Measurements from ENCODE around the gene SRSF6.
"Not testable (repeated sequence)": the region's sequence is repeated elsewhere in the genome, so short reads cannot be mapped to it uniquely, and the experiment has no call there.

The SRSF6 gene

DNA sequence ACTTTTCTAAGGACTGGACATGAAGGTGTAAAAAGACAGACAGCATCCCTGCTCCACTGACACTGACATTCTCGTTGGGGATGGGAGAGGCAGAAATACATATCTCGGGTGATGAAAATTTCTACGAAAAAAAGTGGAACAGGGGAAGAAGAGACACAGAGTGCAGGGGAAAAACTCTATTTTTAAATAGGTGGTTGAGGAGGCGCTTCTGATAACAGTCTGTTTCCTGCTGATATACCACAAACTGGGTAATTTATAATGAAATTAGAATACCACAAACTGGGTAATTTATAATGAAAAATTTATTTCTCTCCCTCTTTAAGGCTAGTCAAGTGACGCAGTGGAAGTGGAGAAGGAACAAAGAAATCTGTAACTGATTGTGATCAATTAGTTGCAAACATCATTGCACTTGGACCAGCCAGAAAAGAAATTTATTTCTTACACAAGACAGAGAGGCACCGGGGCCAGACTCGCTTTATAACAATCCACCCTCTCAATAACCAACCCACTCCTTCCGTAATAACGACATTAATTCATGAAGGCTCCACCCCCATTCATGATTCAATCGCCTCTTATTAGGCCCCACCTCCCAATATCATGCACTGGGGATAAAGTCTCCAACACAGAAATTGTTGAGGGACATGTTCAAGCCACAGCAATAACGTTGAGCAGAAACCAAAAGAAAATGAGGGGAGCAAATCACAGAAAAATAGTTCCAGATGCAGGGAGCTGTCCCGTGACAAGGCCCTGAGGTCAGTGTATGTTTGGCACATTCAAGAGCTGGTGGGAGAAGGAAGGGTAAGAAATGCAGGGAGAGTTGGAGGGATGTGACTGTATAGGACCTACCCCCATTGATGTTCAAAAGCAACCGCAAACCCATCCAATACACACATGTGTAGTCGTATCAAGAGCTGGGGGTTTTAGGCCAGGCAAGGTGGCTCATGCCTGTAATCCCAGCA is 6.6 kb upstream of the SRSF6 start:
- no peak for DNase-seq

DNA sequence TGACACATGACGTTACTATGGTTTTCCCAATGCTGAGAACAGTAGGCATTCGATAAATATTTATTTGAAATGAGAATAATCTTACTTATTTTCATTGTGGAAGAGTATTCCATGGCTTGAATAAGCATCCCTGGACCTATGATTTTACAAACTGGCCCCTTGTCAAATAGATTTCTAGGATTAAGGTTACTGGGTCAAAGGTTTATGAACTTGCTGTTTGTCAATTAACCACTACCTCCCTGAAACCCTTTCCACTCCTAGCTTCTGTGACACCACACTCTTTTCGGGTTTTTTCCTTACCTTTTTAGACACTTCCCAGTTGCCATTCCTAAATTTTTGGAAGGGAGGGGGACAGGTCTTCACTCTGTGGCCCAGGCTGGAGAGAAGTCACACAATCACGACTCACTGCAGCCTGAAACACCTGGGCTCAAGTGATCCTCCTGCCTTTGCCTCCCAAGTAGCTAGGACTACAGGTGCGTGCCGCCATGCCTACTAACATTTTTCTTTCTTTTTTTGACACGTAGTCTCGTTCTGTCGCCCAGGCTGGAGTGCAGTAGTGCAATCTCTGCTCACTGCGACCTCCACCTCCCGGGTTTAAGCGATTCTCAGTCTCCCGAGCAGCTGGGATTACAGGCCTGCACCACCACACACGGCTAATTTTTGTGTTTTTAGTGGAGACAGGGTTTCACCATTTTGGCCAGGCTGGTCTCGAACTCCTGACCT is 5.1 kb upstream of the SRSF6 start:
- no peak for DNase-seq

DNA sequence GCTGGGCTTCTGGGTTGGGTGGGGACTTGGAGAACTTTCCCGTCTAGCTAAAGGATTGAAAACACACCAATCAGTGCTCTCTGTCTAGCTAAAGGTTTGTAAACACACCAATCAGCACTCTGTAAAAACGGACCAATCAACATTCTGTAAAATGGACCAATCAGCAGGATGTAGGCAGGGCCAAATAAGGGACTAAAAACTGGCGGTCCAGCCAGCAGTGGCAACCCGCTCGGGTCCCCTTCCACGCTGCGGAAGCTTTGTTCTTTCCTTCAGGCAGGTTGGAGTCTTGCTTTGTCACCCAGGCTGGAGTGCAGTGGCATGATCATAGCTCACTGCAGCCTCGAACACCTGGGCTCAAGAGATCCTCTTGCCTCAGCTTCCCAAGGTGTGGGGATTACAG is 1.4 kb upstream of the SRSF6 start:
- DNase-seq = not testable (repeated sequence)

DNA sequence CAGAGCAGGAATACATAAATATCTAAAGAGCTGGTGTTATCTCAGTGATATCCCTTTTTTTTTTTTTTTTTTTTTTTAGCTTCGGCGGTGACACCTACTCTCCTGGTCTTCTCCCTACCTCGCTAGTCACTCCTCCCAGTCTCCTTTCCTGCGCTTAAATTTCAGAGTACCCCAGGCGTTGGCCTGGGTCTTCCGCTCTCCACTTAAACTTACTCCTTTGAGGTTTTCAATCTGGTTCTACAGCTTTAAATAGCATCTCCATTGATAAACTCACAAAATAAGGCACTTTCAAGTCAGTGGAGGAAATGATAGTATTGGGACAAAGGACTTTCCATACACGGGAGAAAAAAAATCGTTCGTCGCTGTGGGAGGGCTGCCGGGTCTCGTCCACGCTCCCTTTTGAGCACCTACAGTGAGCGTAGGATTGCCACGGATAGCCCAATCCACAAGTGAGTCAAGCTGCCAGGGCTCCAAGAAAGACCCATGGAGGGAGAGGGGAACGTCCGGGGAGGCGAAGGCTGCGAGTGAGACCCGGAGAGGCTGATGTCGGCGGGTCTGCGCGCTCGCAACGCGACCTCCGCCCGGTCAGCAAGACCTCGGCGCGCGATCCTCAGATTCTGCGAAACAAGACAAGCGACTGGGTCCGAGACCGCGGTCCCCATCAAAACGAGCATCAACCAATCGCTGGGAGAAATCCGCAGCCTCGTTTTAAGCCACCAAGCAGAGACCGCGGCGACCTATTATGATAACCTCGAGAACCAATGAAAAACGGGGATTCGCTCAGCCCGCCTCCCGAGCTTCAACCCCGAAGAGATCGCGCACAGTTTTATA is 672 bp upstream of the SRSF6 start:
- peak; percentile 75 for DNase-seq

DNA sequence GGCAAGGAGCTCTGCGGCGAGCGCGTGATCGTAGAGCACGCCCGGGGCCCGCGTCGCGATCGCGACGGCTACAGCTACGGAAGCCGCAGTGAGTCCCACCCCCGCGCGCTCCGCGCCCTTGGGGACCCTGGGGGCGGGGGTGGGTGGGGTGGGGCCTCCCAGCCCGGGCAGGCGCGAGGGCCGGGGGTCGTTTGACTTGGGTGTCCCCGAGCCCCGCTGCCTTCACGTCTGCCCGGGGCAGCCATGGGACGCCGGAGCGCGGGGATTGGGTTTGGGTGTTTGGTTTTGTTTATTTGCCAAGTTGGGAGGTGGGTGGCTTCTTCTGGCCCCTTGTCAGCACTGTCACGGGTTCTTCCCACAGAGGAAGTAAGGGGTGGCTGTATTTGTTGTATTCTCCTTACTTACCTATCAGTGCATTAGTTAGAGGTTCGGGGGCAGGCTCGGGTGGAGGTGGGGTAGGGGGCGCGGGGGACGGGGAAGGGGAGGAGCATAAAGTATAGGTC is 777 bp downstream of the SRSF6 start:
- peak; percentile 10 for DNase-seq

DNA sequence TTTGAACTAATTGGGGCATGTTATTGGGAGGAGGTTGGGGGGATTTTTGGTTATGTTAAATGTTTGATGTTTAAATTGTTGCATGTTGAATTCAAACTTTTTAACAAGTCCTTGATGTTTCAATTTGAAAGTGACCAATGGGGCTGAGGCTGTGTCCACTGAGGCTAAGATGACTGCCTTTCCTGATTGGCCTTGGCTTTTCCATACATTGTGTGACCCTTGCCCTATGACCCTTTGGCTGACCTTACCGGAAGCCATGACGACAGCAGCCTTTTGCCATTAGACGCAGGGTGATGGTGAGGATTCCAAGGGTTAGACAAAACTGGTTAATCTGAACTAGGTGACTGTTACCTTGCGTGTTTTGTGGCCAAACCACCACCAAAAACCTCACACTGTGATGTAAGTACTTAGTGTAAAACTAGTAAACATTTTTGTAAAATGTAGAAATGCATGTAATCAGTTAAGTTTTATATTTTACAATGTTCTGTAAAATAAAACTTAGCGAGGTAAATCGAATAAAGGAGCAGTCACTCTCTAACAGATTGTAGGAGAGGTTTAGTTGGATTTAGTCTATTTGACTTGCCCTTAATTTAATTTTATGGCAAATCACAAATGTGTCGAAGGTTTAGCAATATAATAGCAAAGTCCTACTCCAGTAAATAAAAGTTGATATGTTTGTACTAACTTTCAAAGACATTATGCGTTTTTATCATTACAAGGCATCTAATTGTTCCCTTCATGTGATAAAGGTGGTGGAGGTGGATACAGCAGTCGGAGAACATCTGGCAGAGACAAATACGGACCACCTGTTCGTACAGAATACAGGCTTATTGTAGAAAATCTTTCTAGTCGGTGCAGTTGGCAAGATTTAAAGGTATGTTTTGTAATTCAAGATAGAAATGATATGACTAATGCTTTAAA is 1.6 kb downstream of the SRSF6 start:
- no peak for DNase-seq

DNA sequence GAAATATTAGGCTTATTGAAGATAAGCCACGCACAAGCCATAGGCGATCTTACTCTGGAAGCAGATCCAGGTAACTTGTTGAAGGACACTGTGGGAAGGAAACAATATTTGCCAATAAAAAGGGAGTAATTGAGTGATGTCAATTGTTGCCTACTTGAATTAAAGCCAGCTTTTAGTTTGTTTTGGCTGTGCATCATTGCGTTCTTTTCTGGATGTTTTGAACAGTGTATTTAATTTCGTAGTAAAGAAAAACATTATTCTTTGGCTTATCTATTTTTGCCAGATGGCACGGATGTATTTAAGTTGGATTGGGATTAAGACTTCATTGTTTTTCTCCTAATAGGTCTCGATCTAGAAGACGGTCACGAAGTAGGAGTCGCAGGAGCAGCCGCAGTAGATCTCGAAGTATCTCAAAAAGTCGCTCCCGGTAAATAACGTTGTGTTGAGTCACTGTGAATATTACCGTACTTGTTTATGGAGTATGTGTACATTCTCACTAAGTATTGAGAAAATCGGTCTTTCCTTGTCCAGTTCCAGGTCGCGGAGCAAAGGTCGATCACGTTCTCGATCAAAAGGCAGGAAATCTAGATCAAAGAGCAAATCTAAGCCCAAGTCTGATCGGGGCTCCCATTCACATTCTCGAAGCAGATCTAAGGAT is 2.6 kb downstream of the SRSF6 start:
- DNase-seq = no peak

DNA sequence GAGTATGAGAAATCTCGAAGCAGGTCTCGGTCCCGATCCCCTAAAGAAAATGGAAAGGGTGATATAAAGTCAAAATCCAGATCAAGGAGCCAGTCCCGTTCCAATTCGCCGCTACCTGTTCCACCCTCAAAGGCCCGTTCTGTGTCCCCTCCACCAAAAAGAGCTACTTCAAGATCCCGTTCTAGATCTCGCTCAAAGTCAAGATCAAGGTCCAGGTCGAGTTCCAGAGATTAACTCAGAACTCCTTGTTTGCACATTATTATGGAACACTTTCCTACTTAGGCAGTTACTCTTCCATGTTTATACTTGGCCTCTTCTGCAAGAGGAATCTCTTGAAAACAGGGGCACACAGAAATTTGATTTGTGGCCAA is 3.1 kb downstream of the SRSF6 start:
- no peak for DNase-seq

DNA sequence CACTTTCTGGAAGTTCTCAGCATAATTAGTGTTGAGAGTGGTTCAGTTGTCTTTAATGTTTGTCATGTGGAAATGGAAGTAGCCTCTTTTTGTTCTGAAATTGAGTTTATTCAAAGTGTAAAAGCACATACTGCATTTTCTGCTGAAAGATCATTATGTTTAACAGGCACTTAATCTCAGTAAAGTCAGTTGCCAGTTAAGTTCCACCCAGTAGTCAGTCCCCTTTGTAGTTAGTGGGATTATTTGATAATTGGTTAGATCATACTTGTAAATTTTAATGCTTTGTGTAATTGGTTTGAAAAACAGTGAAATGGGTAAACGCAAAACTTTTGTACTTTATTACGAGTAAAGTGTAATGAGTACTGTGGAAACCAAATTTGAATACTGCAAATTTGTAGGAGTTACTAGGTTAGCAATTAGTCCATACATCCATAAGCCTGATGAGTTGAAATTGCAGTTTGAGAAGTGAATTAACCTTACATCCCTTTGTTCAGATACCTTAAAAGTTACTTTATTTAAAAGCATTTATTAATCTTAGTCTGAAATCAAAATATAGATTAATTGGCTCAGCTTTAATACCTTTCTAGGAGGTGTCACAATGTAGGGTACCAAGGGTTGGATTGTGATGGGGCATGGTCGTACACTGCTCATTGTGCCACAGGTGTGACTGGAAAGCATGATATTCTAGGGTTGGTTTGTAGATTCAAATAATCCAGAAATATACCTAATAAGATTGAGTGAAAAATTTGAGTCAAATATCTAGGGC is 4.4 kb downstream of the SRSF6 start:
- DNase-seq = no peak

DNA sequence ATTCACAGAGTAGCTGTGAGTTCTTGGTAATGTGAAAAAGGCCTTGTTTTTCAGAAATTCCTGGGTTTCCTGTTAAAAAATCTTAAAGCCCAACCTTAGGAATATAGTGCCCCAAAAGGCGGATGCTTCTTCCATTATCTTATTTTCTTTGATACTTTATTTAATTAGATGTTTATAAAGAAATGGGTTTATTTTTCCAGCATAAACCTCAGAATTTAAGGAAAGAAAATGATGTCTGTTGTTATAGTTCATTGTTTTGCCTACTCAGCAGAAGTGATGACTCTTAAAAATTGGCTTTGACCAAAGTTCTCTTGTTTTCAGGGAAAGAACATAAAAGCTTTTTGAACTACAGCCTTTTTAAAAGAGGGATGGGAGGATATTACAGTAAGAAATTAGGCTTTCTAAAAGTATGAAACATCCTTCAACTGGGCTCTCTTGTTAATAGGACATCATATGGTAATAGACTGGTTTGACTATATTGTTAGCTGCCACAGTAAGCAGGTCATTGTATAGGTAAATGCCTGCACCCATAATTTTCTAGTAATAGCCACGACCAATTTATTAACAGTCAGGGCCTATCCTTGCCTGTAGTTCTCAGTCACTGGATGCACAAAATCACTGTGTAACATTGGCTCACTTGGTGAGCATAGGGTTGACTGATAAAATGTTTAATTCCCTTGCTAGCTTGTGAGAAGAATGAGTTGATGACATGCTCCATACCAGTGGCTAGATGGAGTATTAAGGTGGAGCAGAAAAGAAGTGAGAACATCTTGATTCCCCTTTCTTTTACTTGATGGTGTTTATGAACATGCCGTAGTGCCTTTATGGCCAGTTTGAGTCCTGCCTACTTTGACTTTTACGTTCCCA is 5.2 kb downstream of the SRSF6 start:
- DNase-seq = no peak

DNA sequence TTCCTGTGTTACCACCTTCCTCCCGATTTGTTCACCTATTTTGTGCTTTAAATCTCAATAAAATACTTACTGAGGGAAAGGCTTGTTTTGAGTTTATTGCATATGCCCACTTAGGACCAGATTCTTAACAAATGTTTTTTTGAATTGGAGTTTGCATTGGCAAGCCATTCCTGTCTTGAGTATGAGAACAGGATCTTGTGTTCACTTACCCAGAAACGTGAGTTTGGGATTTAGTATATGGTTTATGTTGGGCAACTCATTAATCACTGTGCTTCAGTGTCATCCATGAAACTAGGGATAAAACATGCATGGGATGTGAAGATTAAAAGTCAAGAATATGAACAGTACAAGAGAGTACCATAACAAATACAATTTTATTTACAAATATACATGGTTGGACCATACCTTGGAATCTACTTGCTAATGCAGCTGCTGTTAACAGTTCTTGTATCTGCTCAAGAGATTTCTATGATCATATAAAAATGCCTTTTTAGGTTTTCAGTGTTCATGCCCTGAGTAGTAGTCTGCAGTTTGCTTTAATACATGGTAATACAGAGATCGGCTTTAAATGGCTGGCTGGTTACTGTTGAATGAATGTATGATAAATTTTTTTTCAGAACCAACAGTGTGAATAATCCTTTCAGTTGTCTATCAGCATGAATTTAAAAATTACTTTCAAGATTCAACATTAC is 6.0 kb downstream of the SRSF6 start:
- DNase-seq = no peak

DNA sequence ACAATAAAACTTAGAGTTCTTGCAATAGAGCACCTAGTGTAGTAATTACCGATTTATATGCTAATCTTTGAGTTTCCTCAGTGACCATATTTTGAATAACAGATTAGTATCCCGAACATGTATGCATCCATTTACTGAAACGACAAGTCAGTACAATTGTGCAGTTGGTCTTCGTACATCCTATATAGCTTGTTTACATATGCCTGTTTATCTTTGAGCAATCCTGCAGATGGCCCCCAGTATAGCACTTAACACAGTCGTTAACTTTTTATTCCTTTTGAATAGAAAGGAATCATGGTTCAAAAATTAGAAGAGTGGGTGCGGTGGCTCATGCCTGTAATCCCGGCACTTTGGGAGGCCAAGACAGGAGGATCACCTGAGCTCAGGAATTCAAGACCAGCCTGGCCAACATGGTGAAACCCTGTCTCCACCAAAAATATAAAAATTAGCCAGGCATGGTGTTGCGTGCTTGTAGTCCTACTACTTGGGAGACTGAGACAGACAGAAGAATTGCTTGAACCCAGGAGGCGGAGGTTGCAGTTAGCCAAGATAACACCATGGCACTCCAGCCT is 6.6 kb downstream of the SRSF6 start:
- no peak for DNase-seq

DNA sequence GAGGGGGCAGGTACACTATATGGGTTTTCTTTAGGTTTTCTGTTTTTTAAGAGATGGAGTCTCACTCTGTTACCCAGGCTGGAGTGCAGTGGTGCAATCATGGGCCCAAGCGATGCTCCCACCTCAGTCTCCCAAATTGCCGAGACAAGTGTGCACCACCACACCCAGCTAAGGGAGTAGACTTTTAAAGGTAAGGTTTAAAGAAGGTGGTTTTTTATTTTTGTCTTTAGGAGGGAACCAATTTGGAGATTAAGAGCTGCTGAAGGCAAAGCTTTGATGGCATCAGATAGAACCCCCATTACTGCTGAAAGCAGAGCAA is 7.9 kb downstream of the SRSF6 start:
- DNase-seq = no peak

DNA sequence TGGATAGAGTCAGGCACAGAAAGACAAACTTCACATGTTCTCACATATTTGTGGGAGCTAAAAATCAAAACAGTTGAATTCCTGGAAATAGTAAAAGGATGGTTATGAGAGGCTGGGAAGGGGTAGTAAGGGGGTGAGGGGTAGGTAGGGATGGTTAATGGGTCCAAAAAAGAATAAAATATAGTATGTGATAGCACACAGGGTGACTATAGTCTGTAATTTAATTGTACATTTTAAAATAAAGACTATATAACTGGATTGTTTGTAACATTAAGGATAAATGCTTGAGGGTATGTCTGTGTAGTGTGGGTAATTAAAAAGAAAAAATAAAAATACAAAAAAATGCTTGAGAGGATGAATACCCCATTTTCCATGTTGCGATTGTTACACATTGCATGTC is 9.9 kb downstream of the SRSF6 start:
- no peak for DNase-seq

DNA sequence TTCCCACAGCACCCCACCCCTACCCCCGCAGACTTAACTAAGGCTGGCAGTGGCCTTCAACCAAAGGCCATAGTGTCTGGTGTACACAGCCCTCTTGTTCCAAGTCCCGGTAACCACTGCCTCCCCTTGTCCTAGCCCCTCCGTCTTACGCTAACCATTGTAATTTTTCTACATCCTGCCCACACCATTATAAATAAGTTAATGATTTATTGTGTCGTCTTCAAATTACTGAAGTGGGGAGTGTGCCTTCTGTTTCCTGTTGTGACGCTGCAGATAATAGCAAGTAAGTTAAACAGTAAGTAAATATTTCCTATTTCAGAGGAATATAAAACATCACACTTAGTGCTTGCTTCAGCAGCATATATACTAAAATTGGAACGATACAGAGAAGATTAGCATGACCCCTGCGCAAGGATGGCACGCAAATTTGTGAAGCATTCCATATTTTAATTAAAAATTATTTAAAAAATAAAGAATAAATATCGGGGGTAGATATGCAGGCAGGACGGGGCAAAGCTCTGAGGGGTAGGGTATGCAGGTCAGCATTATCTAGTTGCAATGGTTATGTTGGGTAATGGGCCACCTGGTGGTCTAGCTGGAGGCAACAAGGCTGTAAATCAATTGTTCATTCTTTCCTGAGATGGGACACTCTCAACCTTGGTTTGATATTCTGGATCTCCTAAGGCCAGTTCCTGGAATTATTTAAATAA is 15.1 kb downstream of the SRSF6 start:
- DNase-seq = no peak

DNA sequence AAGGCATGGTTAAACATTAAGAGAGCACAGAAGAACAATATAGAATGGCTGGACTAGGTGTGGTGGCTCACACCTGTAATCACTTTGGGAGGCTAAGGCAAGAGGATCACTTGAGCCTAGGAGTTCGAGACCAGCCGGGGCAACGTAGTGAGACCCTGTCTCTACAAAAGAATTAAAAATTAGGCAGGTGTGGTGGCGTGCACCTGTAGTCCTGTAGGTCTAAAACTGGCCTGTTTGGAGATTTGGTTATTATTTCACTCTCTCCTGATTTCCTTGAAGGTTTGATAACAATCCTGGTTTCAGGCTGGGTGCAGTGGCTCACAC is 15.6 kb downstream of the SRSF6 start:
- no peak for DNase-seq

DNA sequence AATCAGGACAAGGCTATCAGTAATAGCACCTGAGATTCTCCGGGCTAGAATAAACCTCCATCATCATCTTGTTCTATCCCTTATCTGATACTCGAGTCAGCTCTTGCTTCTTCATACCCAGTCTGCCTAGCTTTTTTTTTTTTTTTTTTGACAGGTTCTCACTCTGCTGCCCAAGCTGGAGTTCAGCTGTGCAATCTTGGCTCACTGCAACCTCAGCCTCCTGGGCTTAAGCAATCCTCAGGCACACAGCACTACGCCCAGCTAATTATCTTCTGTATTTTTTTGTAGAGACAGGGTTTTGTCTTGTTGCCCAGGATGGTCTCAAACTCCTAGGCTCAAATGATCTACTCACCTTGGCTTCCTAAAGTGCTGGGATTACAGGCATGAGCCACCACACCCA is 19.5 kb downstream of the SRSF6 start:
- DNase-seq = no peak

DNA sequence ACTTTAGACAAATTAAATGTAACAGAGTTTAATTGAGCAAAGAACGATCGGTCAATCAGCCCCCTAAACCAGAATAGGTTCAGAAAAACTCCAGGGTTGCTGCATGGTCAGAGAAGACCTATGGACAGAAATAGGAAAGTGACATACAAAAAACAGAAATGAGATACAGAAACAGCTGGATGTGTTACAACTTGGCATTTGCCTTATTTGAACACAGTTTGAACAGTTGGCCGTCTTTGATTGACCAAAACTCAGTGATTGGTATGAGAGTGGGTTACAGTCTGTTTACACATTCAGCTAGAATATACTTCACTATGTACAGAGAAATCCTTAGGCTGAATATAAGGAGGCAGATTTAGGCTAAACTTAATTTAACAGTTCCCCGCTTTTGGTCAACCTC is 19.9 kb downstream of the SRSF6 start:
- no peak for DNase-seq
